ENCODE results near the gene SEC61B. TPM values are rescaled to one million over a fixed set of nuclear protein-coding genes. Genes with fewer than 3 reads are reported as not detected.
A peak's percentile ranks its signal among the peaks of the same experiment; 100 is the strongest.

The SEC61B gene
- total RNA-seq, 6 donors from 2014 or later = 26.2 to 128 (median 95.7) TPM

DNA sequence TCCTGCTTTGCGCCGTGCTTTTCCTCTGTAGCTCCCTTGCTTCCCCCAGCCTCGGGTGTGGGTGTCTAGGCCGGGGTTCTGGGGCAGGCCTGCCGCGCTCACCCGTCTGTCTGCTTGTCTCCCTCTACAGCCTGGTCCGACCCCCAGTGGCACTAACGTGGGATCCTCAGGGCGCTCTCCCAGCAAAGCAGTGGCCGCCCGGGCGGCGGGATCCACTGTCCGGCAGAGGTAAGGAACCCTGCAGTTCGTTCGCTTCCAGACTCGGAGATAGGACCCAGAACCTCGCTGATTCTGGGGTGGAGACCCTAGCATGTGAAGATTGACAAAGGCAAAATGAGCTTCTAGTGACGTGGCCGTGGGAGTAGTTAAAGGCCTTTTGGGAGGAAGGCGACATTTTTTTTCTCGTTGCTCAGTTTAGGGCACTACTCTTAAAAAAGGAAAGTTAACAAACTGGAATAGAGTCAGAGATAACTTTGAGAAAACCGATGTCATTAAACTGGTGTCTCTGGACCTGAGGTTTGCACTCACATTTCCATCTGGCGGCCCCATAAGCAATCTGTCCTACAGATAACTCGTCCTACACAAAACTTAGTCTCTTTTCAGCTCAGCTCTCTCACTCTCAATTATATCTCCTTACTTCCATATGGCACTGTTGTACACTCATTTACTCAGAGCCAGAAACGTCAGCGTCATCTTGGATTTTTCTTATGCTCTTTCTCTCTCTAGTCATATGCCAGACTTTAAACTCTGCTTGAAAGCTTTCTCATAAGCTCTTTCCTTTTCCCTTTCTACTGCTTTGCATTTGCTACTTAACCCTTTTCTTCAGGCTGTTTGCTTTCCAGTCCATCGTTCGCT, 561 bp downstream of the SEC61B start:
- Histone ChIP-seq H3K4me3 (peak overlapping the region; percentile 66 to 99 (median 92)), H3K4me1 (peaks cover 49 to 77% (median 53%) of the 10 kb centered on the region in 4 donors), H3K27me3 (no peaks in the 10 kb centered on the region), H3K9me3 (no peaks in the 10 kb centered on the region), H3K36me3 (peaks cover 0 to 27% (median 2%) of the 10 kb centered on the region in 4 donors), H3K27ac (peak overlapping the region; percentile 95 to 97 (median 96))
- TF ChIP-seq, protein P1, sequence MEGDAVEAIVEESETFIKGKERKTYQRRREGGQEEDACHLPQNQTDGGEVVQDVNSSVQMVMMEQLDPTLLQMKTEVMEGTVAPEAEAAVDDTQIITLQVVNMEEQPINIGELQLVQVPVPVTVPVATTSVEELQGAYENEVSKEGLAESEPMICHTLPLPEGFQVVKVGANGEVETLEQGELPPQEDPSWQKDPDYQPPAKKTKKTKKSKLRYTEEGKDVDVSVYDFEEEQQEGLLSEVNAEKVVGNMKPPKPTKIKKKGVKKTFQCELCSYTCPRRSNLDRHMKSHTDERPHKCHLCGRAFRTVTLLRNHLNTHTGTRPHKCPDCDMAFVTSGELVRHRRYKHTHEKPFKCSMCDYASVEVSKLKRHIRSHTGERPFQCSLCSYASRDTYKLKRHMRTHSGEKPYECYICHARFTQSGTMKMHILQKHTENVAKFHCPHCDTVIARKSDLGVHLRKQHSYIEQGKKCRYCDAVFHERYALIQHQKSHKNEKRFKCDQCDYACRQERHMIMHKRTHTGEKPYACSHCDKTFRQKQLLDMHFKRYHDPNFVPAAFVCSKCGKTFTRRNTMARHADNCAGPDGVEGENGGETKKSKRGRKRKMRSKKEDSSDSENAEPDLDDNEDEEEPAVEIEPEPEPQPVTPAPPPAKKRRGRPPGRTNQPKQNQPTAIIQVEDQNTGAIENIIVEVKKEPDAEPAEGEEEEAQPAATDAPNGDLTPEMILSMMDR (IDR thresholded peaks at IDR 0.05) = no peak
- TF ChIP-seq EP300 (IDR thresholded peaks at IDR 0.05) (no peak), POLR2AphosphoS5 (IDR thresholded peaks at IDR 0.05) (no peak), POLR2A (IDR thresholded peaks at IDR 0.05) (no peak)
- ATAC-seq (ENCODE audit: low FRiP score in 2 of 2) (no peak), DNase-seq (peak in 1 of 2 donors; percentile 87)
- WGBS, 2 donors = 8 to 10% methylated on average over 29 to 30 of the region's 30 CpGs

DNA sequence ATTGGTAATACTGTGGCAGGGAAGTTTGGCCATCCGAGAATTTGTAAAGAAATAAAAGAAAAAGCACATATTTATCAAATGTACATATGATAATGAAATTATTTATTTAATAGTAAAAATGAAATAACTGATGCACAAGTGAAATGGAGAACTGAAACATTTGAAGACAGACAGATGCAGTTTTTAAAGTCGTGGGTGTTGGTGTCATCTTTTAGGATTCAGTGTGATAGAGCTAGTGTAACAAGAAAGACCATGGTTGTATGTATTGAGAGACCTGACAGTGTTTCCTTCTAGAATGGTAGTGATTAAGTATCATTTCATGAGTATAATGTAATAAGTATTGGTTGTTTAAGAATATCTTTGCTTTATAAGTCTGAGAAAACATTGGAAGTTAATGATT, 2.4 kb downstream of the SEC61B start:
- TF ChIP-seq POLR2A (IDR thresholded peaks at IDR 0.05) (no peak), EP300 (IDR thresholded peaks at IDR 0.05) (no peak), POLR2AphosphoS5 (IDR thresholded peaks at IDR 0.05) (no peak)
- TF ChIP-seq, protein P1 (IDR thresholded peaks at IDR 0.05) = no peak
- Histone ChIP-seq H3K4me3 (no peak overlapping the region), H3K9me3 (no peaks in the 10 kb centered on the region), H3K27ac (no peak overlapping the region), H3K36me3 (peaks cover 7 to 33% (median 16%) of the 10 kb centered on the region in 4 donors), H3K4me1 (peaks cover 40 to 61% (median 51%) of the 10 kb centered on the region in 4 donors), H3K27me3 (no peaks in the 10 kb centered on the region)
- 79 to 88% methylated on average over 2 of the region's 2 CpGs for WGBS, 2 donors
- DNase-seq (no peak), ATAC-seq (ENCODE audit: low FRiP score in 2 of 2) (no peak)

DNA sequence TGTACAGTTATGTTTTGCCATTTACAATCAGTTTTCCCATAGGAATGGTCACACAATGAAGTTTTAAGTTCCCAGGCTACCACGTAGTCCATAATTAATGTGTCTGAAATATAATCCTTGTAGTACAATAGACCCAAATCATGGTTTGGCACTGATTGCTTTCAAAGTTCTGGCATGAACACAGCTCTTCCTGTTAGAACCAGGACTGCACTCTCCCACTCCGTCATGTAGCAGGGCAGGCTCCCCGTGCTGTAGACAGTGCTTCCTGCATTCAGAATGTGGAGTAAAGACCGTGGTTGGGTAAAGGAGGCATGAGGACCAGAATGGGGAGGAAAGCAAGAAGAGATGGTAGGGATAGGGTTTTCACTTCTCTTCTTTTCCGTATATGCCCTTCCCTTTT, 4.0 kb downstream of the SEC61B start:
- no peak overlapping the region for H3K4me3 ChIP-seq
- peaks cover 27 to 45% (median 37%) of the 10 kb centered on the region in 4 donors for H3K4me1 ChIP-seq
- no peaks in the 10 kb centered on the region for H3K27me3 ChIP-seq
- H3K36me3 ChIP-seq = peaks cover 10 to 49% (median 26%) of the 10 kb centered on the region in 4 donors
- H3K9me3 ChIP-seq = no peaks in the 10 kb centered on the region
- no peak overlapping the region for H3K27ac ChIP-seq
- ATAC-seq (ENCODE audit: low FRiP score in 2 of 2) (no peak), DNase-seq (no peak)
- no peak for TF ChIP-seq POLR2AphosphoS5 (IDR thresholded peaks at IDR 0.05)
- TF ChIP-seq, protein P1 (IDR thresholded peaks at IDR 0.05) = no peak
- TF ChIP-seq POLR2A (IDR thresholded peaks at IDR 0.05) = no peak
- no peak for TF ChIP-seq EP300 (IDR thresholded peaks at IDR 0.05)
- 70 to 71% methylated on average over 5 of the region's 5 CpGs for WGBS, 2 donors

DNA sequence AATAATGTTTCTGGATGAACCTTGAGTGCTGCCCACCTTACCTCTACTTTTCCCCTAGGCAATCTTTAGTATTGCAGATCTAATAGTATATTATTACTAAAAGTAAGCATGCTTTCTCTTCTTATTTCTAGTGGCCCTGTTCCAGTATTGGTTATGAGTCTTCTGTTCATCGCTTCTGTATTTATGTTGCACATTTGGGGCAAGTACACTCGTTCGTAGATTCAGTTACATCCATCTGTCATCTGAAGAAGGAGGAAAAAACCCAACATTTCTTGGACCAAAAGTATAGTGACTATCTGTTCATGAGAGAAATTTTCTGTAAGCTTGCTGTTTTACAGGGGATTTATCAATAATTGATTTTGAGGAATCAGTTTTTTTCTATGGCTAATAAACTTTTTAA, 8.1 kb downstream of the SEC61B start:
- DNase-seq (no peak), ATAC-seq (ENCODE audit: low FRiP score in 2 of 2) (no peak)
- no peaks in the 10 kb centered on the region for H3K9me3 ChIP-seq
- no peak overlapping the region for H3K27ac ChIP-seq
- H3K4me1 ChIP-seq = peaks cover 8 to 18% (median 11%) of the 10 kb centered on the region in 4 donors
- TF ChIP-seq EP300 (IDR thresholded peaks at IDR 0.05) (no peak), POLR2AphosphoS5 (IDR thresholded peaks at IDR 0.05) (no peak), POLR2A (IDR thresholded peaks at IDR 0.05) (no peak)
- TF ChIP-seq, protein P1 (IDR thresholded peaks at IDR 0.05) = no peak
- no peak overlapping the region for H3K4me3 ChIP-seq
- H3K36me3 ChIP-seq = peaks cover 13 to 82% (median 37%) of the 10 kb centered on the region in 4 donors
- H3K27me3 ChIP-seq = no peaks in the 10 kb centered on the region
- 94 to 98% methylated on average over 3 of the region's 3 CpGs for WGBS, 2 donors

Data from upper lobe of left lung (tissue), 6 donors.